A204.1 (cell line): ENCODE data around the gene ARID1B.

Source experiments
- FAIRE-seq: peaks from 2 replicates; lab custom pipeline; 2012; peaks lifted over from hg19 to GRCh38; lab: Jason Lieb, UNC

ARID1B gene

DNA sequence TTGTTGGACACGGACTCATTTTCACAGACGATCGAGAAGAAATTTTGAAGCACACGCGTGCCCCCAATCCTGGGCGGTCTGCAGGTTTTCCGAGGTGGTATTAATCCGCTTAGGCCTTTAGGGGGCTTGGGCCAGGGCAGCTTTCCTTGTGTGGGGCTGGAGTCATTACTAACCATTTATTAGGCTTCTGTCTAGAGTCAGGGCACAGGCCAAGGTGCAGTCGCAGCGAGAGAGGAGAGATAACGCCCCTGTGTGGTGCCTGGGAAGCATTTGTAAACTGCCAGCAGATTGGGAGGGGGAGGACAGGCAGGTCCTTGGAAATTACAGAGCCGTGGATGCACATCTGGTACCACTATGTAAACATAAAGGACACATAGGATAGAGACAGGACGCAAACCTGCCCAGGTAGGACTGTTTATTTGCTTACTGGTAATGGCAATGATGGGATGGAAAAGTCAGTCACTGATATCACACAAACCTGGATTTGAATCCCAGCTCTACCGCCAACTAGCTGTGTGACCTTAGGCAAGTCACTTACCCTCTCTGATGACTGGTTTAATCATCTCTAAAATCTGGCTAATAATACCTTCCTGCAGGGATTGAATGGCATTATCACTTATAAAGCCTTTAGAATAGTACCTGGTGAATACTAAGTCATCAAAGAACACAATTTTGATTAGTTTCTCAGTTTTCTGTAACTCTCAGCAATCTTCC, 469.8 kb downstream of the ARID1B start:
- no peak for FAIRE-seq

DNA sequence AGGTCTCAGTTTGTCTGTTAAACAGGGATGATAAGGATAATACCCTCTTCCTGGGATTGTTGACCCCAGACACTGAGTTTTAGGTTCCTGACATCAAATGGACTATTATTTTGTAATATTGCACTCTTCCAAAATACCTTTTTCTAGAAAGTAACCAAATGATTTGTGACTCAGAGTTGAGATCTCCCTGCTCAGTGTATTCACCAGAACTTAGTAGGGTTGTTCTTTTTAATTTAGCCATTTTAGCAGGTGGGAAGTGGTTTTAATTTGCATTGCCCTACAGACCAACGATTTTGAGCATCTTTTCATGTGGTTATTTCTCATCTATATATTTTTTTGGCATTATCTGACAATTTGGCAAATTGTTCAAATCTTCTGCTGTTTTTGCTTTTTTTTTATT, 471.1 kb downstream of the ARID1B start:
- FAIRE-seq = no peak

DNA sequence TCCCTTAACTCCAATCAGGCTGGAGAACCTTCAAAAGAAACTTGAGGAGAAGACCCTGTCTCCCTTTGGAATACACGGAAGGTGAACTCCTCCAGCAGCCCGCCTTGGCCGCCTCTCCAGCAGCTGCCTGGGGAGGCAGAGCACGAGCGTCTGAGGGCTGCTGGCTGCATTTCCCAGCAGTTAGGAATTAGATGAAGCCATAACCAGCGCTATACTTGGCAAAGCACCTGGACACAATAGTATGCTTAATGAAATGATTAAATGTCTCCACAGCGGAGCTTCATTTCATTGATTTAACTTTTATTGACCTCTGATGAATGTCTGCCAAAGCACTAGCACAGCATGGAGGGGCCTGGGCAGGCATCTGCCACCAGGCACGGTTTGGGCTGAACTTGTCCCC, 472.6 kb downstream of the ARID1B start:
- FAIRE-seq = no peak

DNA sequence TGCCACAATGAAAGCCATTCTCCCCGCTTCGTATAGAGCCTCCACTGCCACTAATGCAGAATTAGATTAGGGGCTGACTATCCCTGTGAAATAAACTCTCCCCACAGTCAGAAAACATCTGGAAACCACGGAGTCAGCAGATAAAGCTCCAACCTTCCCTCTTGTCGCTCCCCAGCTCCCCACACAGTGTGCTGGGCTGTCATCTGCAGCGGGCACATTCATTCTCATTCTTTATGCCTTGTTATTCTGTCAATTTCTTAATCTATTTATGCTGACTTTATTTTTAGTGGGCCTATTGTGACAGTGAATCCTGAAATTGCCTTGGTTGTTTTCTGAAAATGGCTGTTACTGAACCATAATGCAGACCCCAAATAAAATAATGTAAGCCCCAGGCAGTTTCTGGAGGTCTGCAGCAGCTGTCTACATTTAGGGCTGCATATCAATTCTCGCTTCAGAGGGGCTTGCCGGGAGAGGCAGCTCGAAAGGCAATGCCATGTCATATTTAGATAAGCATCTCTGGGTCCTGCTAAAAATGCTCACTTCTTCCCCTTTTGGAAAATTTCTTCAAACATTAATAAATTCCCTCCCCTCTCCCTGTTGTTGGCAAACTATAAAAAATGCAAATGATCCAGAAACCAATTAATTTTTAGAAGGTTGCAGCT, 474.5 kb downstream of the ARID1B start:
- no peak for FAIRE-seq

DNA sequence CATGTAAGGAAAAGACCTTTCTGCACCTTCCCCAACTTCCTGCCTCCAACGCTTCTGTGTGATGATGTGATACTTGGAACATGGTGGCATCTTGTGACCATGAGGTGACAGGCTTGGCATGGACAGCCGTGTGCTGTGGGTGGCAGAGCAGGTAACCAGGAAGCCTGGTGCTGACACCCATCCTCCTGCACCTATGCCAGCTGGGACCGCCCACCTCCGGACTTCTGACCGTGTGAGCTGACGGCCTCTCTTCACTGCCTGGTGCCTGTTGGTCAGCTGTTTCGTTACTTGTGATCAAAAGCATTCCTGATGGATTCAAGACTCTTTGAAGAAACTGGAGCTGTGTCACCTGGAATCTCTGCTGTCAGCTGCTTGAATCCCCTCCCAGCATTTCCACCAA, 475.8 kb downstream of the ARID1B start:
- FAIRE-seq = no peak

DNA sequence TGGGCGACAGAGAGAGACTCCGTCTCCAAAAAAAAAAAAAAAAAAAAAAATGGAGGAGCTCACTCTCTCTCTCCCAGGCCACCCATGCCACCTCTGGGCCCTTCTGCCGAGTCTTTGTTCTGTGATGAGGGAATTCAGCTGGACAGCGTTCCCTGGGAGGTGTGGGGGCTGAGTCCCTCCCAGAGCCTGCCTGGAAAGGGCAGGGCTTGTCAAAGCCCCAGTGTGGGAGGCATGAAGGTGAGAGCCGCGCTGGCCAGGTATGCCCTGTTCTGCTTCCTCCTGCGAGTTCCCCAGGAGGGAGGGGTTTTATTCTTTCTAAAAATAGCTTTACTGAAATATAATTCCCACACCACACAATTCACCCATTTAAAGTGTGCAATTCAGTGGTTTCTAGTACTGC, 476.5 kb downstream of the ARID1B start:
- no peak for FAIRE-seq

DNA sequence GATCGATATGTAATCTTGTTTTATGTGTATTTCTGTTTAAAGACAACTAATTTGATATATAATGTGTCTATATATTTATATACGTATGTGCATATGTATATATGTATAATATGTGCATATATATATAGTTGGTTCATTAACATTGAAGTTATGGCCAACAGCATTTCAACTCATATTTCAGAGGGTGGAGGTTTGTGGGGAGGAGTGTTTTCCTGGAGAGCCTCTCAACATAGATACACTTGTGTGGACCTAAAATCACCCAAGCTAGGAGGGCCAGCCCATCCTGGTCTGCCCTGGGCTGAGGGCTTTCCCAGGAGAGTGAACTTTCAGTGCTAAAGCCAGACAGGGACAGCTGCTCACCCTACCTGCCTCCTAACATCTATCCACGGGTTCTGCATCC, 477.4 kb downstream of the ARID1B start:
- FAIRE-seq = no peak

DNA sequence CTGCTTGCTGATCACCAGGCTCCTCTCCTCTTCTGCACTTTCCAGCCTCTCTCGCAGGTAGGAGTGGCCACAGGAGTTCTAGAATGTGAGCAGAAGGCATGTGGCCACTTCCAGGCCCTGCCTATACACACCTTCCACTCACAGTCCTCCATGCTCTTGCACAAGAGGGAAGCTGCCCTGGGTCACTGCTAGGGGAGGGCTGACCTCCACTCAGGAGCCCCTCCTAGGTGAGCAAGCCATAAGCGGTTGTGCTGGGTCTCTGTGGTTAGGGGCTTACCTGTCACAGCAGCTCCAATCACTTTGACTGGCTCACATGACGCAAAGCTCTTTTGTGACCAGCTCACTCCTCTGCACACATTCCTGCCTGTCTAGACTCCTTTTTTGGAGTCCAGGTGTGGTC, 477.9 kb downstream of the ARID1B start:
- no peak for FAIRE-seq

DNA sequence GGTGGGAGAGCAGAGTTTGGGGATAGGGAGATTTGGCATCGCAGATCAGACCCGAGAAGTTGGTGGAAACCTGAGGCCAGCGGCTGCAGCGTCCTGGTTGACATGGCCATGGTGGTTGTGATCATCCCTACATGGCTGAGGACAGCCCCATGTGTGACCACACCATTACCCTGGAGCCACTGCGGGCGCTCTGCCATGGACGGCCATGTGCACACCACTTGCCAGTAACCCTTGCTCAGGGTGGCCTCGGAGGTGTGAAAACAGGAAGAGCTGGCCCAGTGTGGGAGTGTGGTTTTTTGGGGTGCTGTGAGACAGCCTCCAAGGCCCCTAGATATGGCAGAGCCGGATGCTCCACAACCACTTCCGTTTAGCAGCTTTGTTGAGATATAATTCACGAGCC, 481.7 kb downstream of the ARID1B start:
- no peak for FAIRE-seq

DNA sequence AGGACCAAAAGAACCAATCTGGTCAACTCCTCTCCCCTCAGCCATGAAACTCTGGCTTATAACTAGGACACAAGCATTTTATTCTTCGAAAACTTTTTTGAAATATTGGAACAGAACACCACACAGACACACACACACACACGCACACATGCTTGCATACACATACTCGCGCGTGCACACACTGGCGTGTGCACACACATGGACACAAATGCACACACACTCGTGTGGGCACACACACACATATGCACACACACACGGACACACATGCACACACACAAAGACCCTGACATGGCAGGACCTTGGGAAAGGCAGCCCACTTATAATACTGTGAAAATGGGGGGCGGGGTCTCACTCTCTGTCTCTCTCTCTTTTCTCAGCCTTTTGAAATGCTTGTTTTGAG, 482.3 kb downstream of the ARID1B start:
- FAIRE-seq = no peak
